Adrenal gland (tissue), 12 donors: Measurements from ENCODE around the gene CPNE4. TPM values are rescaled to one million over a fixed set of nuclear protein-coding genes. Genes with fewer than 3 reads are reported as not detected.

Experiments
- DNase-seq, 7 donors: peaks; one replicate each; pipeline ENCODE4 v3.0.0-alpha.2; 2019 to 2020
- H3K27ac ChIP-seq, 5 donors: fragments of 200-600 bp; sonication (generic) in 4 of 5; 1 replicate in 3 of 5; 2 replicates in 2 of 5; pipeline versions ENCODE4 v1.5.1 to v1.8.0; 2016 to 2020; ENCODE audit warnings: mild to moderate bottlenecking in 1 of 5
- H3K27me3 ChIP-seq: fragments of 200-600 bp; 2 replicates; pipeline ENCODE4 v1.8.0; 2021
- H3K36me3 ChIP-seq, 2 donors: fragments of 200-600 bp; replicated peaks in 1 of 2; 1 replicate in 1 of 2; 2 replicates in 1 of 2; pipeline versions ENCODE4 v1.5.1 to v1.8.0; 2018 to 2022
- H3K4me1 ChIP-seq, 2 donors: fragments of 200-600 bp; replicated peaks in 1 of 2; 1 replicate in 1 of 2; 2 replicates in 1 of 2; pipeline versions ENCODE4 v1.5.1 to v1.8.0; 2018 to 2021
- H3K4me3 ChIP-seq, 4 donors: fragments of 200-600 bp; sonication (generic) in 3 of 4; one replicate each; pipeline ENCODE4 v1.5.1; 2016 to 2018
- H3K9me3 ChIP-seq, 3 donors: fragments of 200-600 bp; sonication (generic) in 1 of 3; replicated peaks in 1 of 3; 1 replicate in 2 of 3; 2 replicates in 1 of 3; pipeline versions ENCODE4 v1.5.1 to v1.8.0; 2016 to 2021
- POLR2A ChIP-seq, 2 donors: fragments of 450-650 bp; IDR thresholded peaks; one replicate each; pipeline ENCODE4 v1.6.1; 2017; ENCODE audit warnings: antibody characterized with exemption in 2 of 2, mild to moderate bottlenecking in 2 of 2, moderate library complexity in 1 of 2
- WGBS, 4 donors: extraction: QIAGEN DNeasy Blood & Tissue Kit in 2 of 4; methylation state at CpG; one replicate each; pipeline versions ENCODE4 v1.1.5 to v1.1.7; 2013 to 2017; 5-methylcytosine and 5-hydroxymethylcytosine counted together
- intact Hi-C, 2 donors: fragments of 100-400 bp; cut with DNase I; formaldehyde crosslinking; loops; one replicate each; pipeline versions ENCODE4 v1.14.1 to v1.15.0; 2022 to 2023
- polyA plus RNA-seq, 3 donors: library from polyadenylated mRNA; stranded (reverse); fragments of 200-250 nt in 2 of 3; fragments of 350-450 nt in 1 of 3; fragmentation: Illumina TruSeq in 1 of 3; extraction: RNeasy Lipid Tissue Mini Kit (QIAGEN cat#74804) in 1 of 3; gene quantifications; one replicate each; pipeline ENCODE4 v1.2.3, GENCODE V29; 2013 to 2014
- total RNA-seq, 9 donors: library from RNA; depleted of rRNA in 4 of 9; stranded (reverse); fragments of >200 nt in 4 of 9; fragments of 120-200 nt in 1 of 9; fragmentation: NEBNext Ultra II Directional in 1 of 9; extraction: Animal tissue kit (Norgen Biotek cat#: 25700) in 1 of 9; gene quantifications; one replicate each; pipeline versions ENCODE4 v1.1.0 to v1.2.4, GENCODE V29; 2013 to 2023
- TF ChIP-seq, protein P1 (sequence below), 6 experiments: fragments of 450-650 bp in 4 of 6; fragments of 200-600 bp in 2 of 6; sonication (generic) in 1 of 6; IDR thresholded peaks; 1 replicate in 5 of 6; 2 replicates in 1 of 6; pipeline versions ENCODE4 v1.5.1 to v1.8.0; 2016 to 2021; ENCODE audit warnings: antibody characterized with exemption in 6 of 6, mild to moderate bottlenecking in 2 of 6, moderate library complexity in 1 of 6
- donor health status: healthy with polysubstance abuse.
- donor health status: Bipolar disorder and iron deficiency.
- donor health status: DM: yes; HTN: yes; CAD: no.
- donor health status: DM: no; HTN: no; CAD: no.
- donor health status: DM: no; HTN: no; CAD: no.
- donor health status: DM: yes; HTN: yes; CAD: no.

Gene CPNE4
- total and polyA plus RNA-seq, 12 donors: 0.11 to 7.5 (median 0.59) TPM

DNA sequence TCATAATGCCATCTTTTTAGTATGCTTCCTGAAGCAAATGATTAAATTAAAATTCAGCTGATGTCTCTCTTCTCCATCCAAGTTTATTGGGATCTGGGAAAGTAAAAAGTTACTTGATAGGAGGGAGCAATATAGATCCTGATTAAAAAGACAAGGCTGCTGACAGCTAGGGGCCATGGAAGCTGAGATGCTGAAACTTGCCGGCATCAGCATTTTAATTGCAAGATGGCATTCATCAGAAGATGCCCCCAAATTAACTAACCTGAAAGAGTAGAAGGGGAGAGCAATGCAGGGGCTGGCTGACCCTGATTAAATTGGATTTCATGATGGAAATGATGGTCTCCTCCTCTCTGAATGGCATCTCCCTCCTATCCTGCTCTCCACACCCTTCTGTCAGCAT lies 31.1 kb downstream of the CPNE4 start:
- no peak for DNase-seq
- Histone ChIP-seq H3K27me3 (no peaks in the 10 kb centered on the region), H3K9me3 (no peaks in the 10 kb centered on the region), H3K4me1 (no peaks in the 10 kb centered on the region), H3K27ac (no peak overlapping the region), H3K36me3 (no peaks in the 10 kb centered on the region), H3K4me3 (no peak overlapping the region)
- TF ChIP-seq, protein P1, sequence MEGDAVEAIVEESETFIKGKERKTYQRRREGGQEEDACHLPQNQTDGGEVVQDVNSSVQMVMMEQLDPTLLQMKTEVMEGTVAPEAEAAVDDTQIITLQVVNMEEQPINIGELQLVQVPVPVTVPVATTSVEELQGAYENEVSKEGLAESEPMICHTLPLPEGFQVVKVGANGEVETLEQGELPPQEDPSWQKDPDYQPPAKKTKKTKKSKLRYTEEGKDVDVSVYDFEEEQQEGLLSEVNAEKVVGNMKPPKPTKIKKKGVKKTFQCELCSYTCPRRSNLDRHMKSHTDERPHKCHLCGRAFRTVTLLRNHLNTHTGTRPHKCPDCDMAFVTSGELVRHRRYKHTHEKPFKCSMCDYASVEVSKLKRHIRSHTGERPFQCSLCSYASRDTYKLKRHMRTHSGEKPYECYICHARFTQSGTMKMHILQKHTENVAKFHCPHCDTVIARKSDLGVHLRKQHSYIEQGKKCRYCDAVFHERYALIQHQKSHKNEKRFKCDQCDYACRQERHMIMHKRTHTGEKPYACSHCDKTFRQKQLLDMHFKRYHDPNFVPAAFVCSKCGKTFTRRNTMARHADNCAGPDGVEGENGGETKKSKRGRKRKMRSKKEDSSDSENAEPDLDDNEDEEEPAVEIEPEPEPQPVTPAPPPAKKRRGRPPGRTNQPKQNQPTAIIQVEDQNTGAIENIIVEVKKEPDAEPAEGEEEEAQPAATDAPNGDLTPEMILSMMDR (IDR thresholded peaks at IDR 0.05): no peak
- TF ChIP-seq POLR2A (IDR thresholded peaks at IDR 0.05): no peak
- intact Hi-C loops: no loop called here
- WGBS, 4 donors: 86 to 96% (median 92%) methylated on average over 1 of the region's 1 CpG

DNA sequence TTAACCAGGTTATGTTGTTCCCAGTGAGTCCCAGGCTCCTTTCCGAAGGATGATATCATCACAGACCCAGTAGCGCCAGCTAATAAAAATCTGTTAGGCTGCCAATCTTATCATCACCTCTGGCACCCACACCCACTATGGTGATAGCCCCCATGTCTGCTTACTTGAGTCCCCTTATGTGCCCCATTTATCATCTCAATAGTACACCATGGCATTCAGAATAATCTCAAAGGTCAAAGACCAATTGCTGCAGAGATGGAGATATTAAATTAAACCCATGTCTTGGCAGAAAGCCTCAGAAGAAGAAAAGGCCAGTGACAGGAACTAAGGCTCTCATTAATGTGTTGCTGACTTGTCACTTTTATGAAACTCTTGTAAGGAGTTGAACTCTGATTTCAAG lies 32.8 kb downstream of the CPNE4 start:
- Histone ChIP-seq H3K4me1 (no peaks in the 10 kb centered on the region), H3K27me3 (no peaks in the 10 kb centered on the region), H3K4me3 (no peak overlapping the region), H3K36me3 (no peaks in the 10 kb centered on the region), H3K27ac (no peak overlapping the region), H3K9me3 (no peaks in the 10 kb centered on the region)
- 40 to 75% (median 59%) methylated on average over 2 of the region's 2 CpGs for WGBS, 4 donors
- intact Hi-C loops: no loop called here
- TF ChIP-seq POLR2A (IDR thresholded peaks at IDR 0.05): no peak
- TF ChIP-seq, protein P1 (IDR thresholded peaks at IDR 0.05): no peak
- no peak for DNase-seq

DNA sequence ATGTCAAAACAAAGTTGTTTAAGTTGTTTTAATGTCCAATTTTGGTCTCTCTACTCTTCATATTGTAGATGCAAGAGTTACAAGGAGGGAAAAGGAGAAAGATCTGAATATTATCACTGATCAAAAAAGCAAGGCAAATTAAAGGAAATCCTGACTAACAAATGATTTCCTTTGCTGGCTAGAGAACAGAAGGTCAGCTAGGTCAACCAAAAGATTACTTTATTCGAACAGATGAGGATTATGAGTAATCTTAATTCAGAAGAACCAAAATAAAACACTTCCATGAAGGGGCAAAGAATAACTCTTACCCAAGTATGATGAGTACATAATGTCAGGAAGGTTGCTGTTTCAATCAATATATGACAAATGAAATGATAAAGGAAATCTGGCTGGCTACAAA lies 33.8 kb downstream of the CPNE4 start:
- DNase-seq: no peak
- TF ChIP-seq POLR2A (IDR thresholded peaks at IDR 0.05): no peak
- TF ChIP-seq, protein P1 (IDR thresholded peaks at IDR 0.05): no peak

DNA sequence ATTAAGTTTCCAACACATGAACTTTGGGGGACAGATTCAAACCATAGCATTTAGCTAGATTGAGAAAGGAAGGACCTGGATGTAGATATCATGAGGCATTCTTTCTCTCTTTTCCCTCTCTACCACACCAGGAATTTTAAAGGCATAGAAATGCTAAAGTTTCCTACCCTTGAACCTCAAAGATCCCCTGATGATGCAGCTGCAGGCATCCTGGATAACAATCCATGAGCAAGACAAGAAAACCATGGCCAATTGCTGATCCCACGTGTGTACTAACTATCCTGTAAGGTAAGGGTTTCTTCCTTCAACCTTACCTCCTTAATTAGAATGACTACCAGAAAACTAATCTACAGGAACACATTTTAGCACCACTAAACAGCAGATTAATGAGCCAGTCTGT lies 36.8 kb downstream of the CPNE4 start:
- no peaks in the 10 kb centered on the region for H3K9me3 ChIP-seq
- no peak for DNase-seq
- no peaks in the 10 kb centered on the region for H3K4me1 ChIP-seq
- intact Hi-C loops: no loop called here
- no peaks in the 10 kb centered on the region for H3K27me3 ChIP-seq
- 13 to 44% (median 25%) methylated on average over 1 of the region's 1 CpG for WGBS, 4 donors
- H3K4me3 ChIP-seq: no peak overlapping the region
- TF ChIP-seq POLR2A (IDR thresholded peaks at IDR 0.05): no peak
- TF ChIP-seq, protein P1 (IDR thresholded peaks at IDR 0.05): no peak
- H3K27ac ChIP-seq: no peak overlapping the region
- no peaks in the 10 kb centered on the region for H3K36me3 ChIP-seq

More for the DNA sequence above, 33.8 kb downstream of the CPNE4 start:
- H3K4me3 ChIP-seq: no peak overlapping the region
- no peaks in the 10 kb centered on the region for H3K36me3 ChIP-seq
- intact Hi-C loops: no loop called here
- H3K9me3 ChIP-seq: no peaks in the 10 kb centered on the region
- no peak overlapping the region for H3K27ac ChIP-seq
- 21 to 39% (median 34%) methylated on average over 1 of the region's 1 CpG for WGBS, 4 donors
- H3K4me1 ChIP-seq: no peaks in the 10 kb centered on the region
- no peaks in the 10 kb centered on the region for H3K27me3 ChIP-seq
